SJCRH30 (cell line): ENCODE data around the gene AFF1. TPM values are rescaled to one million over a fixed set of nuclear protein-coding genes. Genes with fewer than 3 reads are reported as not detected.

Source experiments
- DNase-seq, 2 experiments: peaks; one replicate each; pipeline ENCODE4 v3.0.0-alpha.2; 2015 to 2020
- H3K27ac ChIP-seq: fragments of 250-450 bp; sonication (Bioruptor Pico); 2 replicates; pipeline ENCODE4 v1.5.1; 2020; ENCODE audit warnings: mild to moderate bottlenecking, moderate library complexity
- H3K27me3 ChIP-seq: fragments of 250-450 bp; sonication (Bioruptor Pico); 2 replicates; pipeline ENCODE4 v1.5.1; 2020; ENCODE audit warnings: mild to moderate bottlenecking, moderate library complexity
- H3K36me3 ChIP-seq: fragments of 250-450 bp; sonication (Bioruptor Pico); 2 replicates; pipeline ENCODE4 v1.5.1; 2020; ENCODE audit warnings: mild to moderate bottlenecking, moderate library complexity
- H3K4me1 ChIP-seq: fragments of 250-450 bp; sonication (Bioruptor Pico); 2 replicates; pipeline ENCODE4 v1.5.1; 2020; ENCODE audit warnings: mild to moderate bottlenecking, moderate library complexity
- H3K4me3 ChIP-seq: fragments of 250-450 bp; sonication (Bioruptor Pico); 2 replicates; pipeline ENCODE4 v1.5.1; 2020; ENCODE audit warnings: mild to moderate bottlenecking, moderate library complexity
- H3K9me3 ChIP-seq: fragments of 250-450 bp; sonication (Bioruptor Pico); replicated peaks from 2 replicates; pipeline ENCODE4 v1.5.1; 2020; ENCODE audit warnings: mild to moderate bottlenecking, moderate library complexity
- total RNA-seq: library from RNA; depleted of rRNA; stranded (reverse); fragments of >200 nt; shearing (Covaris generic); gene quantifications from 2 replicates; pipeline ENCODE4 v1.2.3, GENCODE V29; 2014

AFF1 gene
- total RNA-seq, 1 experiment from 2014 or later: 16.1 TPM

DNA sequence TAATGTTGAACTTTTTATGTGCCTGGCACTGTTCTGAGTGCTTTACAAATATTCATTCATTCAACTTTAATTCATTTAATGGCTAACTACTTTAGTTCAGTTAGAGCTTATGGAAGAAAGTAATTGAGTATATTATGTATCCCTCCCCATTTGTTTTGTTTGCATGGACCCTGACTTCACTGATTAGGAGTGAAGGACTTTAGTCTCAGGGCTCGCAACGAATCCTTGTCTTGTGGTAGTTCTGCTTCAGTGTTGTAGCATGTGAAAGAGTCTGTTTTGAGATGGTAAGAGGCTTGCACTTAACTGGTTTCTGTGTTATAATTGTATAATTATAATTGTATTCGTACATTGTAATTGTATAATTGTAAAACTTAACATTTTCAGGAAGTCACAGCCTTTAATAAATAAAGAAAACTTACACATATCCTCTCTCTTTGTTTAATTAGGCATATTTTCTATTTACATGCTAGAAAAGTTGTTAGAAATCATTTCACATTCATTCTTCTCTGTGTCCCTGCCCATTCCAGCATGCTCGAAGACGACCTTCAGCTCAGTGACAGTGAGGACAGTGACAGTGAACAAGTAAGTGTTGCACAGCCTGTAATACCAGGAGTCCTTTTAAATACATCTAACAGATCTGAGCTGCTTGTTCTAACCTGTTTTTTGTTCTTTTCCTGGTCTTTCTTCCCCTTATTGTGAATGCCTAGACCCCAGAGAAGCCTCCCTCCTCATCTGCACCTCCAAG lies 170.5 kb downstream of the AFF1 start:
- Histone ChIP-seq H3K4me1 (peaks cover 22% of the 10 kb centered on the region), H3K27me3 (no peaks in the 10 kb centered on the region), H3K9me3 (no peaks in the 10 kb centered on the region), H3K4me3 (no peak overlapping the region), H3K36me3 (peaks cover 11% of the 10 kb centered on the region), H3K27ac (no peak overlapping the region)
- DNase-seq: no peak

DNA sequence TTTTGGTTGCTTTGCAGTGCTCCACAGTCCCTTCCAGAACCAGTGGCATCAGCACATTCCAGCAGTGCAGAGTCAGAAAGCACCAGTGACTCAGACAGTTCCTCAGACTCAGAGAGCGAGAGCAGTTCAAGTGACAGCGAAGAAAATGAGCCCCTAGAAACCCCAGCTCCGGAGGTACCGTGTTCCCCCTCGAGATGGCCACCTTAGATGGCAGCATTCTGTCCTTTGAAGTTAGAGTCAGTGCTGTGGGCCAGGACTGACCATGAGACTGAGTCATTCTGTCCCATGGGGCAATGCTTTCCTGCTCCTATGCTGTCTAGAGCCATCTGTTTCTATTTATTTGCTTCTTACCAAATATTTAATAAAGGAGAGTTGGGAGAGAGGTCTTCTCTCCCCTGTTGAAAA lies 173.3 kb downstream of the AFF1 start:
- H3K4me3 ChIP-seq: no peak overlapping the region
- H3K4me1 ChIP-seq: peaks cover 22% of the 10 kb centered on the region
- H3K27me3 ChIP-seq: no peaks in the 10 kb centered on the region
- DNase-seq: peak; percentile 23 to 30
- H3K27ac ChIP-seq: no peak overlapping the region
- H3K9me3 ChIP-seq: no peaks in the 10 kb centered on the region
- H3K36me3 ChIP-seq: peaks cover 11% of the 10 kb centered on the region

DNA sequence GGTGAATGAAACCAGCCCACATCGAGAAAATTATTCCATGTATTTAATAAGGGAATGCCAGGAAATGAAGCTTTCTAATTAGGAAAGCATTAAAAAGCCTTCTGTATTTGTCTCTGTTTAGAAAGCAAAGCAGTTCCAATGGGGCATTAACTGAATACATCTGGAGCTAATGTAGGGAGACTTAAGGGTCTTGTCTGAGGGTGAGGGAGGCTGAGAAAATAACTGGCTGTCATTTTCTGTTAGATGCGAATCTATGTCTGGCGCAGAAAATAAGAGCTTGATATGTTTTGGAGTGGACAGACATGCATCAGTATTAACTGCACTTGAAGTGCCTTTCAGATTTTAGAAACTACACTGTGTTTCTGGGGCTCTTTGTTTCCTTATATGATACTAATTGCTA lies 174.3 kb downstream of the AFF1 start:
- Histone ChIP-seq H3K4me3 (no peak overlapping the region), H3K27me3 (no peaks in the 10 kb centered on the region), H3K4me1 (peaks cover 15% of the 10 kb centered on the region), H3K9me3 (no peaks in the 10 kb centered on the region), H3K36me3 (peaks cover 11% of the 10 kb centered on the region), H3K27ac (no peak overlapping the region)
- DNase-seq: no peak

DNA sequence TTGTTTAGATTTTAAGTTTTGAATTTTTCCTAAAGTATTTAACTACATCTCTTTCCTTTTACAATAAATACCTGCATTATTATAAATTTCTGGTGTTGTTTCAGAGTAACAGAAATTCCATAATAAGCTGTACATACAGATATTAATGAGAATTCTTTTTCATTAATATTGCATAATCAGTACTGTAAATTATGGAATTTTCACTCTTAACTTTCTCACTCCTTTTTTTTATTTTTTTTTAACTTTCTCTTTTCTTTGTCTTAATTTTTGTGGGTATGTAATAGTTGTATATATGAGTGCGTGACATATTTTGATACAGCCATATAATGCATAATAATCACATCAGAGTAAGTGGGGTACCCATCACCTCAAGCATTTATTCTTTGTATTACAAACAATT lies 175.1 kb downstream of the AFF1 start:
- peaks cover 13% of the 10 kb centered on the region for H3K36me3 ChIP-seq
- no peak overlapping the region for H3K4me3 ChIP-seq
- no peaks in the 10 kb centered on the region for H3K27me3 ChIP-seq
- H3K4me1 ChIP-seq: peaks cover 15% of the 10 kb centered on the region
- no peak overlapping the region for H3K27ac ChIP-seq
- H3K9me3 ChIP-seq: no peaks in the 10 kb centered on the region
- DNase-seq: no peak

DNA sequence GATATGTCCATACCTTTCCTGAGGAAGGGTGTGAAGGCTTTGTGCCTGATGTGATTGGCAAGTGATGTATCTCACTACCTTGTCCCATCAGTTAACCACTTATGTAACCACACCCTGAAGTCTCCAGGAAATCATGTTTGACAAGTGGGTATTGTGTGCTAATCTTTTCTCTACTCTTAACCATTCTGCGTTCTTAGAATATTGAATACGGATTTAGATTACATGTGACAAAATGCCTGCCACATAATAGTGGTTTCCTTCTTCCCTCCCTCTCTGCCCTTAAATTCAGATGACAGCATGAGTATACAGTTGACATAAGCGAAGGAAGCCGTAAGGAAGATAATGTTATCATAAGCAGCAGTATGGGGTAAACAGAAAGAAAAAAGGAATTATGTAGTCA lies 177.3 kb downstream of the AFF1 start:
- Histone ChIP-seq H3K4me1 (peaks cover 15% of the 10 kb centered on the region), H3K9me3 (no peaks in the 10 kb centered on the region), H3K36me3 (peaks cover 17% of the 10 kb centered on the region), H3K4me3 (no peak overlapping the region), H3K27ac (no peak overlapping the region), H3K27me3 (no peaks in the 10 kb centered on the region)
- DNase-seq: no peak

DNA sequence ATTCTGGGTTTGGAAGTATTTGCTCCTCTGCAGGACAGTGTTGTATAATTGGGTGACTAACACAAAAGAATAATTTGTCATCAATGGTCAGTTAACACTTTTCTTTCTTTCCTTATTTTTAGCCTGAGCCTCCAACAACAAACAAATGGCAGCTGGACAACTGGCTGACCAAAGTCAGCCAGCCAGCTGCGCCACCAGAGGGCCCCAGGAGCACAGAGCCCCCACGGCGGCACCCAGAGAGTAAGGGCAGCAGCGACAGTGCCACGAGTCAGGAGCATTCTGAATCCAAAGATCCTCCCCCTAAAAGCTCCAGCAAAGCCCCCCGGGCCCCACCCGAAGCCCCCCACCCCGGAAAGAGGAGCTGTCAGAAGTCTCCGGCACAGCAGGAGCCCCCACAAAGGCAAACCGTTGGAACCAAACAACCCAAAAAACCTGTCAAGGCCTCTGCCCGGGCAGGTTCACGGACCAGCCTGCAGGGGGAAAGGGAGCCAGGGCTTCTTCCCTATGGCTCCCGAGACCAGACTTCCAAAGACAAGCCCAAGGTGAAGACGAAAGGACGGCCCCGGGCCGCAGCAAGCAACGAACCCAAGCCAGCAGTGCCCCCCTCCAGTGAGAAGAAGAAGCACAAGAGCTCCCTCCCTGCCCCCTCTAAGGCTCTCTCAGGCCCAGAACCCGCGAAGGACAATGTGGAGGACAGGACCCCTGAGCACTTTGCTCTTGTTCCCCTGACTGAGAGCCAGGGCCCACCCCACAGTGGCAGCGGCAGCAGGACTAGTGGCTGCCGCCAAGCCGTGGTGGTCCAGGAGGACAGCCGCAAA lies 179.6 kb downstream of the AFF1 start:
- Histone ChIP-seq H3K27ac (no peak overlapping the region), H3K4me1 (peaks cover 10% of the 10 kb centered on the region), H3K9me3 (no peaks in the 10 kb centered on the region), H3K27me3 (no peaks in the 10 kb centered on the region), H3K36me3 (peaks cover 17% of the 10 kb centered on the region), H3K4me3 (no peak overlapping the region)
- DNase-seq: no peak

DNA sequence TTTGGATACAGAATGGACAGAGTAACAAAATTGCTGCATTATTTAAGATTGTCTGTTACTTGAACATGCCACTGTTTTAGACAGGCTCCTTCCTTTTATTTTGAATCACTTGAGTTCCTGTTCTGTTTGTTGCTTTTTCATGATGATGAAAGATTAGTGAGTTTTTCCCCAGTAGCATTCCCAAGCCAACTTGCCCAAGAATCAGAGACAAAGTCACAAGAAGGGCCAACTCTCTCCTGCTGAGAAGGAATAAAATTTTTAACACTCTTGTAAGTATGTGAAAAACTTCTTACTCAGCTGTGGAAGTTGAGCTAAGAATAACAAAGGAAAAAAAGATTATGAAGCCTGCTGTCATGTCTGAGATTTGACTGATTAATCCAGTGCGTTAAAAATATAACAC lies 181.4 kb downstream of the AFF1 start:
- Histone ChIP-seq H3K36me3 (peaks cover 9% of the 10 kb centered on the region), H3K4me3 (no peak overlapping the region), H3K9me3 (no peaks in the 10 kb centered on the region), H3K27me3 (no peaks in the 10 kb centered on the region), H3K27ac (no peak overlapping the region), H3K4me1 (peaks cover 10% of the 10 kb centered on the region)
- no peak for DNase-seq

DNA sequence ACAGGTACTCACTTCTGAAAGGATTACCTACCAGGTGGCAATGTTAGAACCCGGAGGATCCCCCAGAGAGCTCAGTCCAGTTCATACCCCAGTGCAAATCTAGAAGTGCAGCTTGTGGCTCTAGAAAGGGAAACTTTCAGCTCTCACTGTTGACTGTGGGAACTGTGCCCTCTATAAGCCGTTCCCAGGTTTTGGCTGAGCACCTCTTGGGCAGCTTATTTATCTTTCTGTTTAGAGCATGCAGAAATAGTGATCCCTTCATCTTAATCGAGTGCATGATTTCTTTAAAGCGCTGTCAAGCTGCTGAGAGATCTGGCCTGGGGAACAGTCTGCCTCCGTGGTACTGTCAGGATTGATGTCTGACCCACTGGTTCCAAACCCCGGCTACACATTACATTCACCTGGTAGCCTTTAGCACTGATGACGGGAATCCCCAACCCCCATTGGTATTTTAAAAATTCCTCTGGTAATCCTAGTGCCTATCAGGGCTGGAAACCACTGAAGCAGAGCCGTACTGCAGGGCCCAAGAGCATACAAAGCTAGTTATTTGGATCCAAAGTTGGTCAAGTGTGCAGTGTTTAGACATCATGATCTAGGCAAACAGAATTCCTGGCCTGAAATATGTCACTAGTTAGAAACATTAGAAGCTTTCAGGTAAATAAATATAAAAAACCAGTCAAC lies 182.4 kb downstream of the AFF1 start:
- Histone ChIP-seq H3K9me3 (no peaks in the 10 kb centered on the region), H3K36me3 (peaks cover 9% of the 10 kb centered on the region), H3K4me3 (no peak overlapping the region), H3K27me3 (no peaks in the 10 kb centered on the region), H3K27ac (no peak overlapping the region), H3K4me1 (peaks cover 10% of the 10 kb centered on the region)
- no peak for DNase-seq

DNA sequence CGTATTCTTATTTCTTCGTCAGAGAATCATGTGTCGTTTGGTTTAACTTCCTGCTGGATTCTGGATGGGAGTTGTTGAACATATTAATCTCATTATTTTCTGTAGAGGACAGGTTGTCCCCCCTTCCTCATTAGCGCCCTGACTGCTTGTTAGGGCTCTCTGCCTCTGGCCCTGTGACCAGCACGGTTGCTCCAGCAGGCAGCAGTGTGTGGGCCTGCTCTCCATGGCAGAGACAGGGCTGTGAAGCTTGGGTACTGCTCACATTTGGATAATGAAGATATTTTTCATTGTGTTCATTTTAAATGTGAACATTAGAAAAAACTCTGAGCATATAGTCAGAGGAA lies 182.9 kb downstream of the AFF1 start:
- Histone ChIP-seq H3K27ac (no peak overlapping the region), H3K4me3 (no peak overlapping the region), H3K36me3 (peaks cover 9% of the 10 kb centered on the region), H3K27me3 (no peaks in the 10 kb centered on the region), H3K9me3 (no peaks in the 10 kb centered on the region), H3K4me1 (peaks cover 10% of the 10 kb centered on the region)
- no peak for DNase-seq

DNA sequence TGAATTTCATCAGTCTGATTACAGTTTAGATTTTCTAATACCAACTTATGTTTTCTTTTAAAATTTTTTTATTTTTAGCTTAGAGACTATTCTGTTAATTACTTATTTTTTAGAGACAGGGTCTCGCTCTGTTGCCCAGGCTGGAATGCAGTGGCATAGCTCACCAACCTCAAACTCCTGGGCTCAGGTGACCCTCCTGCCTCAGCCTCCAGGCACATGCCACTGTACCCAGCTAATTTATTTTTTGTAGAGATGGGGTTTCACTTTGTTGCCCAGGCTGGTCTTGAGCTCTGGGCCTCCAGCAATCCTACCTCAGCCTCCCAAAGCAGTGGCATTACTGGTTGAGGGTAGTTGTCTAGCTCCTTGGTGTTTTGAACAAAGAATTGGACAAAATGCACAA lies 183.6 kb downstream of the AFF1 start:
- no peak overlapping the region for H3K4me3 ChIP-seq
- no peak for DNase-seq
- H3K4me1 ChIP-seq: peaks cover 10% of the 10 kb centered on the region
- peaks cover 9% of the 10 kb centered on the region for H3K36me3 ChIP-seq
- H3K27me3 ChIP-seq: no peaks in the 10 kb centered on the region
- H3K9me3 ChIP-seq: no peaks in the 10 kb centered on the region
- no peak overlapping the region; the same call in 1 of the 2 replicates for H3K27ac ChIP-seq

DNA sequence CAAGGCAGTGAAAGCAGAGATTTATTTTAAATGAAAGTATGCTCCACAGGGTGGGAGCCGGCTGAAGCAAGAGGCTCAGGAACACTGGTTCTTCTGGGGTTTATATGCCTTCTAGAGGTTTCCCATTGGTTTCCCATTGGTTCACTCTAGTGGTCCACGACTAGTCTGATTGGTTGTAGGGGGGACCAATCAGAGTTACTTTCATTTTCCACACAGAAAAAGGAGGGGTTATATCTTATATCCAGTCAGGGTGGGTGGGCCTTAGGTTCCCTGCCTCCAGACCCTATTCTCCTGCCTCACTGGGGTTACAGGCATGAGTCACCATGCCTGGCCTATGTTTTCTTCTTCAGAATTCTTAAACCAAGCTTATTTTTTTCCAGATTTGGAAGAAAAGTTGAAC lies 184.0 kb downstream of the AFF1 start:
- Histone ChIP-seq H3K36me3 (peaks cover 9% of the 10 kb centered on the region), H3K27ac (no peak overlapping the region), H3K9me3 (no peaks in the 10 kb centered on the region), H3K4me1 (peaks cover 10% of the 10 kb centered on the region), H3K27me3 (no peaks in the 10 kb centered on the region), H3K4me3 (no peak overlapping the region)
- peak in 1 of 2 experiments; percentile 45 for DNase-seq

DNA sequence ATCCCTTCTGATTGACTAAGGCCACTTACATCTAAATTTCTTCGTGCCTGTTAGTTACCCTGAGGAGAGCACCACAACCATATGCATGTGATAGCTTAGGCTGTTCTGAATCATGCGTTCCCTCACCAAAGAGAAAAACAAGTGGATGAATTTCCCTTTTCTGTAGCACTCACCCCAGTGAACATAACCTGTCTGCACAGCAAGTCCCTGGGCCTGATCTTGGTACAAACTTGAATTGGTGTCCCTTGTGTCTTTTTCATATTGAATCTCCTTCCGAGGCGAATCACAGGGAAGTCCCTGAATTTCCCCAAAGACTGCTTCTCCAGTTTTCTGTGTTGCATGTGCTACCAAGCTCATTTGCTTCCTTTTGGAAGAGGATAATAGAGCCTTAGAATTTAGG lies 185.2 kb downstream of the AFF1 start:
- H3K9me3 ChIP-seq: no peaks in the 10 kb centered on the region
- DNase-seq: no peak
- H3K4me3 ChIP-seq: no peak overlapping the region
- H3K4me1 ChIP-seq: peaks cover 10% of the 10 kb centered on the region
- no peaks in the 10 kb centered on the region for H3K27me3 ChIP-seq
- H3K27ac ChIP-seq: no peak overlapping the region
- peaks cover 9% of the 10 kb centered on the region for H3K36me3 ChIP-seq

DNA sequence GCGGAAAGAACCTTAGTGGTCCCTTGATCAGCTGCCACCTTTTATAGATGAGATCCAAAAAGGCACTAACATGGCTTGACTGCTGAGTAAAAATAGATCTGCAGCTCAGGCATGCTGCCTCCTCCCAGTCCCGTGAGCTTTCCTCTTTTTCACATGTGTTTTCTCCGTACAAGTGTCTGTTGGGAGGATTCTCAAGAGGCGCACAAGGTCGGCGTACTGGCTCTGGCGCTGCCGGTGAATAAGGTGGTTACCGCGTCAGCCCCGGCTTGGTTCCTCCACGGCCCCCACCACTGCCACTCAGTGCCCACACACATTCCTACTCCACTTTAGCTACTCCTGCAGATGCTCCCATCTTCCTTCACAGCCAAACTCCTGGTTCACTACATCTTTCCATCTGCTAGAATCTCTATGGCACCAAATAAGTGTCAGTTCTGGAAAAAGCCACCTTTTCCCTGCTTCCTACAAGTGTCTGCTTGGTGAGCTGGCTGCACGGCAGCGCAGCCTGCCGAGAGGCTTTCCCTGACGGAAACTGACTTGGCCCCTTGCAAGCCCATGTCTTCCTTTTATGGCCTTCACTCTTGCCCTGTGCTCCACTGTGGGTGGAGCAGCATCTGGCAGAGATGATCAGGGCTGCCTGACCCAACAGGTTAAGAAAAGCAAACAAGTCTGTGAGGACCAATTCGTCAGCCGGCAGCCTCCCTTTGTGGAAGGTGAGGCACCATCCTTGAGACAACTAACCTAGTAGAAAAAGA lies 185.8 kb downstream of the AFF1 start:
- no peak overlapping the region for H3K27ac ChIP-seq
- peaks cover 10% of the 10 kb centered on the region for H3K4me1 ChIP-seq
- no peak overlapping the region for H3K4me3 ChIP-seq
- no peaks in the 10 kb centered on the region for H3K9me3 ChIP-seq
- H3K36me3 ChIP-seq: peaks cover 6% of the 10 kb centered on the region
- H3K27me3 ChIP-seq: no peaks in the 10 kb centered on the region
- no peak for DNase-seq

DNA sequence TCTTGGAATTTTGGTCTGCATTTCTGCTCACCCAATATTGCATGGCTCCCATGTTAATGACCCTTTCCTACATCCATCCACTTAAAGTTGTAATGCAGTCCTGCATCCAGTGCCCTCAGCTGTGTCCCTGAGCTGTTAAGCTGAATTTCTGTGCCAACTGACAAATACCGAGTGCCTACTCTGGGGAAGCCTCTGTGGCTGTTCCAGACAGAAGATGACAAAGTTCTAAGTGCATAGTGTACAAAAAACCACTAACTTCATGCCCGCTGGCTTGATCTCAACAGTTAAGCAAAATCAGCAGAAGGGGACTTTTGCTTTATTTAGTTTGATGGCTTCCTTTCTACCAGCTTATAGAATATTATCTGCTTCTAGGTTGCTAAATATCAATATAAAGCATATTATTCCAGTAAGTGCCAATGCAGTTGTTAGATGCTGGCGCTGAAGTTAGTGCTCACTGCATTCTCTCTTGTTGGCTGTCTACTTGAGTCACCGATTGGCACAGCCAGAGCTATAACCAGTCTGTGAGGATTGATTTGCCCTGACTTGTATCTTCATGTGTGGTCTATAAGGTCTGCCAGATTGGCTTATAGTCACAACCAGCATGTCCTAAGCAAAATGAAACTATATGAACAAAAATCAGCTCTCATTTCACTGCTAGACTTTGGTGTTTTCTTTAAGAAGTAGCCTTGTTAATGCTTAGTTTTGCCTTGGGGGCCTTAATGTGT lies 186.7 kb downstream of the AFF1 start:
- Histone ChIP-seq H3K9me3 (no peaks in the 10 kb centered on the region), H3K4me3 (no peak overlapping the region), H3K27ac (no peak overlapping the region), H3K4me1 (peaks cover 10% of the 10 kb centered on the region), H3K36me3 (peaks cover 9% of the 10 kb centered on the region), H3K27me3 (no peaks in the 10 kb centered on the region)
- DNase-seq: no peak
